WERI-Rb-1 (cell line): ENCODE measurements around the gene ALOX15B.

Source experiments
- DNase-seq: peaks from one replicate; pipeline ENCODE4 v3.0.0-alpha.2; 2020
- H3K27ac ChIP-seq: fragments of 250-450 bp; sonication (Bioruptor Pico); 2 replicates; pipeline ENCODE4 v1.5.1; 2020; ENCODE audit warnings: mild to moderate bottlenecking, moderate library complexity
- H3K27me3 ChIP-seq: fragments of 250-450 bp; sonication (Bioruptor Pico); 2 replicates; pipeline ENCODE4 v1.5.1; 2021; ENCODE audit warnings: mild to moderate bottlenecking, low read depth, moderate library complexity; ENCODE audit not compliant: insufficient read depth, severe bottlenecking
- H3K36me3 ChIP-seq: fragments of 250-450 bp; sonication (Bioruptor Pico); 2 replicates; pipeline ENCODE4 v1.5.1; 2020; ENCODE audit warnings: mild to moderate bottlenecking, moderate library complexity
- H3K4me3 ChIP-seq: 2 replicates; pipeline ENCODE4 v1.5.1; 2011; ENCODE audit warnings: low read depth, mild to moderate bottlenecking, control low read depth, low read length
- H3K9me3 ChIP-seq: fragments of 250-450 bp; sonication (Bioruptor Pico); 2 replicates; pipeline ENCODE4 v1.5.1; 2021; ENCODE audit warnings: mild to moderate bottlenecking, moderate library complexity; ENCODE audit not compliant: severe bottlenecking
- TF ChIP-seq, protein P1 (sequence below): IDR thresholded peaks from 2 replicates; pipeline ENCODE4 v1.5.1; 2011; ENCODE audit warnings: low read depth, mild to moderate bottlenecking, control low read depth, inconsistent platforms, low read length

ALOX15B gene

DNA sequence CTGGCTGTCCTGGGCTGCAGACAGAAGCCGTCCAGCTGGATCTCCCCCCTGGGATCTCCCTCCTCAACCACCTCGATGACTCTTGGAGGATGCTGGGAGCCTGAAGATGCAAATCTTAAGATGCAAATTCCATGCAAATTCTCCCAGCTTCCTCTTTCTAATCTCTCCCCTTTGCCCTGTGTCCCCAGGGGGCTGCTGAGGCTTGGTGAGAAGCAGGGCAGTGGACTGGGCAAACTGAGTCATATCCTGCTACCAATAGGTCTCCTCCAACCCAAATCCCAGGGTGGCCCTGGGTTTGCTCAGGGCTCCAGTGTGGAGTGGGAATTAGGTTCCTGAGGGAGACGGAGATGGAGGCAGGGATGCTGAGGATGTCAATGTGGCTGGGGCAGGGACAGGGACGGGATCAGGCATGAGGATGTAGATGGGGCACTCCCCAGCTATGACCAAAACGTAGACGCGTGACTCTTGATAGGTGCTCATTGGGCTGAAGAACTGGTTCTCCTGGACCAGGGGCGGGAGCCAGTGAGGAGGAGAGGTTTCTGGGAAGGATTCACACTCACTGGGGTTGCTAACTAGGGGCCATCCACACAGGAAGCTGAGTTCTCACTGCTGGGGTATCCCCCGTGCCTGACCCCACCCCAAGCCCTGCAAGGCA, 52.3 kb downstream of the ALOX15B start:
- Histone ChIP-seq H3K9me3 (no peaks in the 10 kb centered on the region), H3K27ac (no peak overlapping the region), H3K36me3 (no peaks in the 10 kb centered on the region), H3K27me3 (no peaks in the 10 kb centered on the region), H3K4me3 (no peak overlapping the region)
- DNase-seq: no peak
- TF ChIP-seq, protein P1, sequence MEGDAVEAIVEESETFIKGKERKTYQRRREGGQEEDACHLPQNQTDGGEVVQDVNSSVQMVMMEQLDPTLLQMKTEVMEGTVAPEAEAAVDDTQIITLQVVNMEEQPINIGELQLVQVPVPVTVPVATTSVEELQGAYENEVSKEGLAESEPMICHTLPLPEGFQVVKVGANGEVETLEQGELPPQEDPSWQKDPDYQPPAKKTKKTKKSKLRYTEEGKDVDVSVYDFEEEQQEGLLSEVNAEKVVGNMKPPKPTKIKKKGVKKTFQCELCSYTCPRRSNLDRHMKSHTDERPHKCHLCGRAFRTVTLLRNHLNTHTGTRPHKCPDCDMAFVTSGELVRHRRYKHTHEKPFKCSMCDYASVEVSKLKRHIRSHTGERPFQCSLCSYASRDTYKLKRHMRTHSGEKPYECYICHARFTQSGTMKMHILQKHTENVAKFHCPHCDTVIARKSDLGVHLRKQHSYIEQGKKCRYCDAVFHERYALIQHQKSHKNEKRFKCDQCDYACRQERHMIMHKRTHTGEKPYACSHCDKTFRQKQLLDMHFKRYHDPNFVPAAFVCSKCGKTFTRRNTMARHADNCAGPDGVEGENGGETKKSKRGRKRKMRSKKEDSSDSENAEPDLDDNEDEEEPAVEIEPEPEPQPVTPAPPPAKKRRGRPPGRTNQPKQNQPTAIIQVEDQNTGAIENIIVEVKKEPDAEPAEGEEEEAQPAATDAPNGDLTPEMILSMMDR: no peak

DNA sequence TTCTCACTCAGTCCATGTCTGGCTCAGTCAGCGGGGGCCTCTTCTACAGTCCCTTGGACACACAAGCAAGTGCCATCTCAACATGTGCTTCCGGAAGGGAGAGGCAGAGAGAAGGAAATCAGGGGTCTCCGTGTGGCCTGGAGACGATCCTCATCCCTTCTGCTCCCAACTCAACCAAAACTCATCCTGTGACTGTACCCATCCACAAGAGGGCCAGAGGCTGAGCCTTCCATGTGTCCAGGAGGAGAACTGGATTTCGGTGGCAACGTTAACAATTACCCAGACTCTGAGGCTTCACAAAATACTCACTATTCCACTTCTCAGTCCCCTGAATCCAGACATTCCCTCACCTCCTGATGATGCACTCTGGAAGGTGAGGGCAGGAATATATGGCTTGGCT, 56.5 kb downstream of the ALOX15B start:
- Histone ChIP-seq H3K27ac (no peak overlapping the region), H3K36me3 (no peaks in the 10 kb centered on the region)

DNA sequence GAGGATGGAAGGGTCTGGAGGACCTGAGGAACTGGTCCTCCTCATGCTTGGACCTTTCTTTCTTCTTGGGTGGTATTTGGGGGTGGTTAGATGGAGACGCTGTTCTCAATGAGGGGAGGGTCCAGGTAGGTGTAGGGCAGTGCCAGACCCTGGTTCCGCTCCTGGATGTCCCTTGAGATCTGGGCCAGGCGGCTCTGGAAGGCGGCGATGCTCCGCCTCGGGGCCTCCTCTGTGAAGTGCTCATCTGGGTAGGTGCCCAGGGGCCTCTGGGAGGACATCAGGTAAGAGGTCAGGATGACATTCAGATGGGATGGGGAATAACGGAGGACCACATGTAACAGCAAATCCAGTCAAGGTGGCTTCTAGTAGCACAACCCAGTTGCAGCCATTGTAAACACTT, 57.7 kb downstream of the ALOX15B start:
- H3K36me3 ChIP-seq: no peaks in the 10 kb centered on the region
- no peaks in the 10 kb centered on the region for H3K9me3 ChIP-seq
- TF ChIP-seq, protein P1: no peak
- H3K27ac ChIP-seq: no peak overlapping the region
- no peak overlapping the region for H3K4me3 ChIP-seq
- no peak for DNase-seq
- no peaks in the 10 kb centered on the region for H3K27me3 ChIP-seq

More for the DNA sequence above, 56.5 kb downstream of the ALOX15B start:
- H3K4me3 ChIP-seq: no peak overlapping the region
- TF ChIP-seq, protein P1: no peak
- H3K27me3 ChIP-seq: no peaks in the 10 kb centered on the region
- DNase-seq: no peak
- no peaks in the 10 kb centered on the region for H3K9me3 ChIP-seq
